Keratinocyte (primary cell): ENCODE results near the gene DDX47.

Source experiments
- EZH2 ChIP-seq: IDR thresholded peaks from one replicate; pipeline ENCODE4 v1.6.1; 2012; ENCODE audit warnings: inconsistent platforms, mild to moderate bottlenecking, low read length, moderate library complexity
- TF ChIP-seq, protein P1 (sequence below), 3 experiments: IDR thresholded peaks in 1 of 3; conservative IDR thresholded peaks in 1 of 3; optimal IDR thresholded peaks in 1 of 3; 2 replicates in 2 of 3; 3 replicates in 1 of 3; pipeline versions ENCODE3 to v1.5.1; 2011; ENCODE audit warnings: low read length in 3 of 3, mild to moderate bottlenecking in 3 of 3, moderate library complexity in 2 of 3, control low read depth in 1 of 3, inconsistent platforms in 1 of 3; ENCODE audit not compliant: insufficient read depth in 2 of 3; ENCODE audit errors: extremely low read depth in 1 of 3

DNA sequence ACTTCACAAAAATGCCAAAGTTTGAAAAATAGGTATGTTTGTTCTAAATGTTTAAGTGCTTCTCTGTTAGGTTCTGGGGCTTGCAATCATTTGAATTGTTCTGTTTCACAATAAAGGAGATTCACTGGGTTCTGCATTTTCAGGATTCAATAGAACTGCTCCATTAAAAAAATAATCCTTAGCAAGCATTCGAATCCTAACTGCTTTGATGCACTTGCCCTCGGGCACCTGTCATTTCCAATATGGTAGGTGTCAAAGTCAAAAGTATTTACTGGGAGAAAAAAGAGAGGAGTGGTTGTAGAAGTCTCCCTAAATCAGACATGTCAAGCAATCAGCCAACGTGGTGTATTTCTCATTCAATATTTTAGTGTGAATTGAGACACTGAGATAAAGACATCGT is 22.2 kb upstream of the DDX47 start:
- TF ChIP-seq, protein P1, sequence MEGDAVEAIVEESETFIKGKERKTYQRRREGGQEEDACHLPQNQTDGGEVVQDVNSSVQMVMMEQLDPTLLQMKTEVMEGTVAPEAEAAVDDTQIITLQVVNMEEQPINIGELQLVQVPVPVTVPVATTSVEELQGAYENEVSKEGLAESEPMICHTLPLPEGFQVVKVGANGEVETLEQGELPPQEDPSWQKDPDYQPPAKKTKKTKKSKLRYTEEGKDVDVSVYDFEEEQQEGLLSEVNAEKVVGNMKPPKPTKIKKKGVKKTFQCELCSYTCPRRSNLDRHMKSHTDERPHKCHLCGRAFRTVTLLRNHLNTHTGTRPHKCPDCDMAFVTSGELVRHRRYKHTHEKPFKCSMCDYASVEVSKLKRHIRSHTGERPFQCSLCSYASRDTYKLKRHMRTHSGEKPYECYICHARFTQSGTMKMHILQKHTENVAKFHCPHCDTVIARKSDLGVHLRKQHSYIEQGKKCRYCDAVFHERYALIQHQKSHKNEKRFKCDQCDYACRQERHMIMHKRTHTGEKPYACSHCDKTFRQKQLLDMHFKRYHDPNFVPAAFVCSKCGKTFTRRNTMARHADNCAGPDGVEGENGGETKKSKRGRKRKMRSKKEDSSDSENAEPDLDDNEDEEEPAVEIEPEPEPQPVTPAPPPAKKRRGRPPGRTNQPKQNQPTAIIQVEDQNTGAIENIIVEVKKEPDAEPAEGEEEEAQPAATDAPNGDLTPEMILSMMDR (optimal IDR thresholded peaks at IDR 0.05 in 1 of 3, IDR thresholded peaks at IDR 0.05 in 1 of 3, conservative IDR thresholded peaks at IDR 0.05 in 1 of 3; ENCODE audit: extremely low read depth in 1 of 3, insufficient read depth in 2 of 3, low read length in 3 of 3), result no peak
- TF ChIP-seq EZH2, result no peak
